ENCODE measurements around the gene LSM12.

LSM12 gene

GRCh38 chr17:44074911-44075285 lies 8.4 kb upstream of the LSM12 start:
- no peak overlapping the region for H3K4me3 ChIP-seq (ENCODE audit: low read depth, low read length)
- TF ChIP-seq CTCF (IDR thresholded peaks at IDR 0.05; ENCODE audit: low read depth, low read length, missing control alignments), result no peak
- no peak for DNase-seq (ENCODE audit: low read depth)

GRCh38 chr17:44074231-44074910 lies 7.9 kb upstream of the LSM12 start:
- H3K4me3 ChIP-seq (ENCODE audit: low read depth, low read length), result no peak overlapping the region
- no peak for TF ChIP-seq CTCF (IDR thresholded peaks at IDR 0.05; ENCODE audit: low read depth, low read length, missing control alignments)
- DNase-seq (ENCODE audit: low read depth), result no peak

GRCh38 chr17:44071772-44072171 lies 5.3 kb upstream of the LSM12 start:
- TF ChIP-seq CTCF (IDR thresholded peaks at IDR 0.05; ENCODE audit: low read depth, low read length, missing control alignments), result no peak
- no peak for DNase-seq (ENCODE audit: low read depth)
- H3K4me3 ChIP-seq (ENCODE audit: low read depth, low read length), result peak overlapping the region; percentile 91

- H3K4me3 ChIP-seq (ENCODE audit: low read depth, low read length), result peak overlapping the region; percentile 91
Measured at GRCh38 chr17:44071198-44071520, 4.7 kb upstream of the LSM12 start.

GRCh38 chr17:44070455-44071197 lies 4.2 kb upstream of the LSM12 start, which contains the start of gene G6PC3:
Gene G6PC3, plus strand, starts transcription at chr17:44070735. Its CDS starts 231 bp downstream, at chr17:44070966.
- TF ChIP-seq CTCF (IDR thresholded peaks at IDR 0.05; ENCODE audit: low read depth, low read length, missing control alignments), result no peak
- DNase-seq (ENCODE audit: low read depth), result peak; percentile 88
- H3K4me3 ChIP-seq (ENCODE audit: low read depth, low read length), result peak within 1 kb of the TSS; percentile 91

More at GRCh38 chr17:44071198-44071520, 4.7 kb upstream of the LSM12 start:
- DNase-seq (ENCODE audit: low read depth), result no peak
- TF ChIP-seq CTCF (IDR thresholded peaks at IDR 0.05; ENCODE audit: low read depth, low read length, missing control alignments), result no peak

- no peak for TF ChIP-seq CTCF (IDR thresholded peaks at IDR 0.05; ENCODE audit: low read depth, low read length, missing control alignments)
- no peak for DNase-seq (ENCODE audit: low read depth)
- H3K4me3 ChIP-seq (ENCODE audit: low read depth, low read length), result peak overlapping the region; percentile 91
Measured at GRCh38 chr17:44069974-44070454, 3.5 kb upstream of the LSM12 start.

Measured in GM12864 (cell line).